MM.1S (cell line): ENCODE results near the gene ADAMTS1.
"Not testable (repeated sequence)": the region's sequence is repeated elsewhere in the genome, so short reads cannot be mapped to it uniquely, and the experiment has no call there.

Experiments
- DNase-seq: peaks from one replicate; pipeline ENCODE4 v3.0.0-alpha.2; 2015
- H2AFZ ChIP-seq: fragments of 300-600 bp; sonication (generic); 2 replicates; pipeline ENCODE4 v1.6.0; 2016; ENCODE audit warnings: antibody characterized with exemption, low read length
- H3F3A ChIP-seq: fragments of 300-600 bp; sonication (generic); 2 replicates; pipeline ENCODE4 v1.6.1; 2016; ENCODE audit warnings: mild to moderate bottlenecking, antibody characterized with exemption, low read length, moderate library complexity, mixed read lengths; ENCODE audit not compliant: insufficient read depth
- H3K27ac ChIP-seq: fragments of 300-600 bp; sonication (generic); 2 replicates; pipeline ENCODE4 v1.5.1; 2016; ENCODE audit warnings: mild to moderate bottlenecking, low read length
- H3K27me3 ChIP-seq: fragments of 300-600 bp; sonication (generic); replicated peaks from 2 replicates; pipeline ENCODE4 v1.6.0; 2016; ENCODE audit warnings: low read length; ENCODE audit not compliant: insufficient read depth
- H3K36me3 ChIP-seq: fragments of 300-600 bp; sonication (generic); replicated peaks from 2 replicates; pipeline ENCODE4 v1.6.1; 2016; ENCODE audit warnings: mild to moderate bottlenecking, low read length, mixed read lengths; ENCODE audit not compliant: insufficient read depth
- H3K4me1 ChIP-seq: fragments of 300-600 bp; sonication (generic); 2 replicates; pipeline ENCODE4 v1.6.1; 2016; ENCODE audit warnings: low read length, mixed read lengths
- H3K4me2 ChIP-seq: fragments of 300-600 bp; sonication (generic); 2 replicates; pipeline ENCODE4 v1.6.0; 2016; ENCODE audit warnings: low read depth, low read length
- H3K4me3 ChIP-seq: fragments of 300-600 bp; sonication (generic); 2 replicates; pipeline ENCODE4 v1.5.1; 2016; ENCODE audit warnings: low read length, mixed read lengths
- H3K79me2 ChIP-seq: fragments of 300-600 bp; sonication (generic); 2 replicates; pipeline ENCODE4 v1.6.1; 2016; ENCODE audit warnings: mixed run types, low read length, mixed read lengths
- H3K9ac ChIP-seq: fragments of 300-600 bp; sonication (generic); 2 replicates; pipeline ENCODE4 v1.6.1; 2016; ENCODE audit warnings: low read length, mixed read lengths
- H3K9me2 ChIP-seq: fragments of 300-600 bp; sonication (generic); replicated peaks from 2 replicates; pipeline ENCODE4 v1.6.1; 2016; ENCODE audit warnings: mild to moderate bottlenecking, low read length, mixed read lengths; ENCODE audit not compliant: insufficient read depth
- H3K9me3 ChIP-seq: fragments of 300-600 bp; sonication (generic); replicated peaks from 2 replicates; pipeline ENCODE4 v1.6.1; 2016; ENCODE audit warnings: mild to moderate bottlenecking, low read length, mixed read lengths; ENCODE audit not compliant: insufficient read depth
- H4K20me1 ChIP-seq: fragments of 300-600 bp; sonication (generic); 2 replicates; pipeline ENCODE4 v1.6.1; 2016; ENCODE audit warnings: mild to moderate bottlenecking, low read length, moderate library complexity, mixed read lengths; ENCODE audit not compliant: insufficient read depth
- EZH2 ChIP-seq: fragments of 300-600 bp; sonication (generic); optimal IDR thresholded peaks from 2 replicates; pipeline ENCODE3; 2017; ENCODE audit warnings: low read depth, mild to moderate bottlenecking, antibody characterized with exemption, low read length, mixed read lengths
- EZH2phosphoT487 ChIP-seq: fragments of 300-600 bp; sonication (generic); IDR thresholded peaks from 2 replicates; pipeline ENCODE4 v1.6.1; 2018; ENCODE audit warnings: antibody characterized with exemption, low read length
- TF ChIP-seq, protein P1 (sequence below): fragments of 300-600 bp; sonication (generic); IDR thresholded peaks from 2 replicates; pipeline ENCODE4 v1.5.1; 2016; ENCODE audit warnings: antibody characterized with exemption, low read length, mixed read lengths

Gene ADAMTS1

DNA sequence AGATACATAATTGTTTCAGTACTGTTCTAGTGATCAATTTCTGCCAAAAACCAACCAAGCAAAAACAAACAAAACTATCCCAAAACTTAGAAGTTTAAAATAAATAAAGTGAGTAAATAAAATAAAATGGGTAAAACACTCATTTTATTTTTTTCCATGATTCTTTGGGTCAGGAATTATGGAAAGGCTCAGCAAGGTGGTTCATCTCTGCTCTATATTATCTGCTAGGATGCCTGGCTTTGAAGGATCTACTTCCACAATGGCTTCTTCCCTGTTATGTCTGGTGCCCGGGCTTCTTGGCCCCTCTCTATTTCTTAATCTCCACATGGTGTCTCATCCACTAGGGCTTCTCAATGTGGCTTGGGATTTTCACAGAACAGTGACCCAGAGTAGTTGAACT, 29.1 kb upstream of the ADAMTS1 start:
- H3K4me3 ChIP-seq: no peak overlapping the region
- no peak overlapping the region for H2AFZ ChIP-seq
- no peak overlapping the region for H3K27ac ChIP-seq
- no peaks in the 10 kb centered on the region for H3K9me3 ChIP-seq
- no peak overlapping the region for H3K4me2 ChIP-seq
- H3K9ac ChIP-seq: no peak overlapping the region
- no peaks in the 10 kb centered on the region for H4K20me1 ChIP-seq
- H3K4me1 ChIP-seq: no peaks in the 10 kb centered on the region
- TF ChIP-seq EZH2phosphoT487: no peak
- no peak for TF ChIP-seq EZH2
- TF ChIP-seq, protein P1, sequence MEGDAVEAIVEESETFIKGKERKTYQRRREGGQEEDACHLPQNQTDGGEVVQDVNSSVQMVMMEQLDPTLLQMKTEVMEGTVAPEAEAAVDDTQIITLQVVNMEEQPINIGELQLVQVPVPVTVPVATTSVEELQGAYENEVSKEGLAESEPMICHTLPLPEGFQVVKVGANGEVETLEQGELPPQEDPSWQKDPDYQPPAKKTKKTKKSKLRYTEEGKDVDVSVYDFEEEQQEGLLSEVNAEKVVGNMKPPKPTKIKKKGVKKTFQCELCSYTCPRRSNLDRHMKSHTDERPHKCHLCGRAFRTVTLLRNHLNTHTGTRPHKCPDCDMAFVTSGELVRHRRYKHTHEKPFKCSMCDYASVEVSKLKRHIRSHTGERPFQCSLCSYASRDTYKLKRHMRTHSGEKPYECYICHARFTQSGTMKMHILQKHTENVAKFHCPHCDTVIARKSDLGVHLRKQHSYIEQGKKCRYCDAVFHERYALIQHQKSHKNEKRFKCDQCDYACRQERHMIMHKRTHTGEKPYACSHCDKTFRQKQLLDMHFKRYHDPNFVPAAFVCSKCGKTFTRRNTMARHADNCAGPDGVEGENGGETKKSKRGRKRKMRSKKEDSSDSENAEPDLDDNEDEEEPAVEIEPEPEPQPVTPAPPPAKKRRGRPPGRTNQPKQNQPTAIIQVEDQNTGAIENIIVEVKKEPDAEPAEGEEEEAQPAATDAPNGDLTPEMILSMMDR: no peak
- no peaks in the 10 kb centered on the region for H3K27me3 ChIP-seq
- H3K79me2 ChIP-seq: no peaks in the 10 kb centered on the region
- H3K36me3 ChIP-seq: no peaks in the 10 kb centered on the region
- no peaks in the 10 kb centered on the region for H3F3A ChIP-seq
- H3K9me2 ChIP-seq: no peaks in the 10 kb centered on the region
- DNase-seq: no peak

DNA sequence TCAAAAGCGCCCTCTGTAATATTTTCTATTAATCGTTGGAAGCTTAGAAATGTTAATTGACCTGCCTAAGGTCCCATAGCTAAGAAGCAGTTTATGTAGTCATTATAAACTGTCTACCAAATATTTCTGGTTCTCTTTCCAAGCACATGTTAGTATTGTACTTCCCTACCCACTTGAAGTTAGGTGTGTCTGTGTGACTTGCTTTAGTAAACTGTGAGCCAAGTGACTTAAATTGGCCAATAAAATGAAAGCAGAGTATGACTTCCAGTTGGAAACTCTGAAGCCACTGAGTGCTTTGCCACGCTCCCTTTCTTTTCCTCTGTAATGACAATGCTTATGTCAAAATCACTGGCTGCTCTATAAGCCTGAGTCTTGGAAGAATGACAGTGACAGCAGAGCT, 20.6 kb upstream of the ADAMTS1 start:
- Histone ChIP-seq H3K36me3 (no peaks in the 10 kb centered on the region), H3K27me3 (no peaks in the 10 kb centered on the region), H4K20me1 (no peaks in the 10 kb centered on the region), H3K9ac (no peak overlapping the region), H3K9me2 (no peaks in the 10 kb centered on the region), H3K9me3 (no peaks in the 10 kb centered on the region), H3K27ac (no peak overlapping the region), H3K4me1 (no peaks in the 10 kb centered on the region), H3K4me2 (no peak overlapping the region), H3K79me2 (no peaks in the 10 kb centered on the region), H2AFZ (no peak overlapping the region), H3F3A (no peaks in the 10 kb centered on the region), H3K4me3 (no peak overlapping the region)
- TF ChIP-seq, protein P1: no peak
- DNase-seq: no peak

DNA sequence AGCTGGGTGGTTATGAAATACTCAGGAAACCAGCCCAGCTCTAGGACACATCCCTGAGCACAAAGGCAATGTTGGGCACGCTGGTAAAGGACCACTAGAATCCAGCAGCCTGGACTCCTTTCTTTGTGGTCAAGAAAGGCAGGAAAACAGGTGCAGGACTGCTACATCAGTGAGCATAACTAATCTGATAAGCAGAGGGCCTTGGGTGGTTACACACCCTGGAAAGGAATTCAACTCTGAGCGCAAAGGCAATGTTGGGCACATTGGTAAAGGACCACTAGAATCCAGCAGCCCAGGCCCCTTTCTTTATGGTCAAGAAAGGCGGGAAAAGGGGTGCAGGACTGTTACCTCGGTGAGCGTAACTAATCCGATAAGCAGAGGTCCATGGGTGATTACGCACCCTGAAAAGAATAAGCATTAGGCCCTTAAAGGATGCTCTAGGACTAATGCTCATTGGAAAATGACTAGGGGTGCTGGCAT, 11.7 kb upstream of the ADAMTS1 start:
- not testable (repeated sequence) for H3K4me2 ChIP-seq, H3K79me2 ChIP-seq, H3K27ac ChIP-seq, H3K4me3 ChIP-seq, H3K4me1 ChIP-seq, H2AFZ ChIP-seq, H3K9ac ChIP-seq, H3K27me3 ChIP-seq, H3K36me3 ChIP-seq, H3K9me3 ChIP-seq, DNase-seq, H3F3A ChIP-seq, H3K9me2 ChIP-seq, H4K20me1 ChIP-seq

DNA sequence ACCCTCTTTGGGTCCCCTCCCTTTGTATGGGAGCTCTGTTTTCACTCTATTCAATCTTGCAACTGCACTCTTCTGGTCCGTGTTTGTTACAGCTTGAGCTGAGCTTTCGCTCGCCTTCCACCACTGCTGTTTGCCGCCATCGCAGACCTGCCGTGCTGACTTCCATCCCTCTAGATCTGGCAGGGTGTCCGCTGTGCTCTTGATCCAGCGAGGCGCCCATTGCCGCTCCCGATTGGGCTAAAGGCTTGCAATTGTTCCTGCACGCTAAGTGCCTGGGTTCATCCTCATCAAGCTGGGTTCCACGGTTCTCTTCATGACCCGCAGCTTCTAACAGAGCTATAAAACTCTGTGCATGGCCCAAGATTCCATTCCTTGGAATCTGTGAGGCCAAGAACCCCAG, 9.5 kb upstream of the ADAMTS1 start:
- H3K27me3 ChIP-seq, H3K27ac ChIP-seq, H3K79me2 ChIP-seq, H3K4me2 ChIP-seq, H3K9me2 ChIP-seq, H3K4me3 ChIP-seq, H2AFZ ChIP-seq, H3F3A ChIP-seq, H3K4me1 ChIP-seq, H4K20me1 ChIP-seq, H3K36me3 ChIP-seq, DNase-seq, H3K9me3 ChIP-seq, H3K9ac ChIP-seq: not testable (repeated sequence)
